Astrocyte of the cerebellum (primary cell): Measurements from ENCODE around the gene COL12A1.

Experiments used
- DNase-seq: peaks from one replicate; pipeline ENCODE4 v3.0.0-alpha.2; 2011; ENCODE audit warnings: low read depth
- H3K4me3 ChIP-seq: 2 replicates; pipeline ENCODE4 v1.5.1; 2011; ENCODE audit warnings: mild to moderate bottlenecking, low read depth, low read length, moderate library complexity
- CTCF ChIP-seq: IDR thresholded peaks from 2 replicates; pipeline ENCODE4 v1.5.1; 2012; ENCODE audit warnings: low read length, low read depth, moderate library complexity, mild to moderate bottlenecking; ENCODE audit errors: missing control alignments
- in situ Hi-C: cut with HindIII; loops from 2 replicates; pipeline ENCODE4 v1.10.0; 2017; ENCODE audit warnings: low sequenced_read_pairs

COL12A1 gene

GRCh38 chr6:75205776-75206575 lies at the start of gene COL12A1:
Gene COL12A1, minus strand, starts transcription at chr6:75206053. Its CDS starts 3,261 bp downstream, at chr6:75202792.
- peak; percentile 99 for DNase-seq
- peak; percentile 1 for TF ChIP-seq CTCF
- in situ Hi-C loops, result loop anchor here (25.0 kb wide), 3 partner anchors 794 to 1244 kb away; no protein-coding TSS in a partner anchor
- H3K4me3 ChIP-seq, result peak within 1 kb of the TSS; percentile 90

GRCh38 chr6:75250552-75250951 lies 44.7 kb upstream of the COL12A1 start:
- no peak for DNase-seq
- H3K4me3 ChIP-seq, result no peak overlapping the region
- TF ChIP-seq CTCF, result no peak
- in situ Hi-C loops, result loop anchor here (25.0 kb wide), 1 partner anchor 287 kb away; no protein-coding TSS in a partner anchor

GRCh38 chr6:75249837-75250236 lies 44.0 kb upstream of the COL12A1 start:
- in situ Hi-C loops, result loop anchor here (25.0 kb wide), 1 partner anchor 287 kb away; no protein-coding TSS in a partner anchor
- no peak for TF ChIP-seq CTCF
- no peak for DNase-seq
- no peak overlapping the region for H3K4me3 ChIP-seq

GRCh38 chr6:75246386-75246785 lies 40.5 kb upstream of the COL12A1 start:
- TF ChIP-seq CTCF, result no peak
- H3K4me3 ChIP-seq, result no peak overlapping the region
- DNase-seq, result no peak
- in situ Hi-C loops, result no loop called here

GRCh38 chr6:75244063-75244584 lies 38.3 kb upstream of the COL12A1 start:
- no peak for DNase-seq
- in situ Hi-C loops, result loop anchor here (5.0 kb wide), 1 partner anchor 93 kb away; no protein-coding TSS in a partner anchor
- H3K4me3 ChIP-seq, result peak overlapping the region; percentile 91
- TF ChIP-seq CTCF, result no peak

GRCh38 chr6:75243333-75244062 lies 37.6 kb upstream of the COL12A1 start, which contains the start of gene COX7A2:
Gene COX7A2, minus strand, starts transcription at chr6:75243801. Its CDS starts 67 bp downstream, at chr6:75243734.
- in situ Hi-C loops, result loop anchor here (5.0 kb wide), 1 partner anchor 94 kb away; no protein-coding TSS in a partner anchor
- peak; percentile 93 for DNase-seq
- no peak for TF ChIP-seq CTCF
- H3K4me3 ChIP-seq, result peak within 1 kb of the TSS; percentile 91
